Skin epidermis (tissue), 12 donors: Measurements from ENCODE around the gene HSD3B2.
"Not testable (repeated sequence)": the region's sequence is repeated elsewhere in the genome, so short reads cannot be mapped to it uniquely, and the experiment has no call there.

Experiments used
- H3K27ac ChIP-seq, 21 experiments: fragments of 200-600 bp; sonication (generic) in 11 of 21; one replicate each; pipeline ENCODE4 v1.5.0; 2020; ENCODE audit warnings: mild to moderate bottlenecking in 3 of 21, inconsistent platforms in 2 of 21, moderate library complexity in 2 of 21
- H3K4me3 ChIP-seq, 7 experiments: fragments of 200-600 bp; sonication (generic) in 2 of 7; one replicate each; pipeline ENCODE4 v1.5.0; 2020; ENCODE audit warnings: inconsistent platforms in 2 of 7, mild to moderate bottlenecking in 2 of 7, moderate library complexity in 1 of 7

HSD3B2 gene

GRCh38 chr1:119414950-119415349 is at the start of gene HSD3B2:
TSS of gene HSD3B2 (plus strand) at chr1:119415150. CDS start at chr1:119415420, 270 bp downstream.
- Histone ChIP-seq H3K4me3 (no peak within 1 kb of the TSS), H3K27ac (no peak within 1 kb of the TSS)

GRCh38 chr1:119366424-119366823 is 48.5 kb upstream of the HSD3B2 start:
- no peak overlapping the region for H3K4me3 ChIP-seq
- no peak overlapping the region for H3K27ac ChIP-seq

GRCh38 chr1:119367432-119368124 is 47.4 kb upstream of the HSD3B2 start:
- no peak overlapping the region for H3K4me3 ChIP-seq

GRCh38 chr1:119368554-119368953 is 46.4 kb upstream of the HSD3B2 start, which contains the start of gene HAO2:
TSS of gene HAO2 (plus strand) at chr1:119368785. CDS start at chr1:119381086, 12,301 bp downstream.
- H3K4me3 ChIP-seq, result no peak within 1 kb of the TSS
- H3K27ac ChIP-seq, result no peak within 1 kb of the TSS

More at GRCh38 chr1:119367432-119368124, 47.4 kb upstream of the HSD3B2 start:
- H3K27ac ChIP-seq, result no peak overlapping the region

GRCh38 chr1:119370748-119371147 is 44.2 kb upstream of the HSD3B2 start:
- Histone ChIP-seq H3K4me3 (no peak overlapping the region), H3K27ac (no peak overlapping the region)

- Histone ChIP-seq H3K4me3 (no peak overlapping the region), H3K27ac (no peak overlapping the region)
Measured at GRCh38 chr1:119371815-119372214, 43.1 kb upstream of the HSD3B2 start.

GRCh38 chr1:119372503-119373086 is 42.4 kb upstream of the HSD3B2 start:
- no peak overlapping the region for H3K4me3 ChIP-seq

GRCh38 chr1:119373465-119373864 is 41.5 kb upstream of the HSD3B2 start:
- H3K4me3 ChIP-seq, result no peak overlapping the region
- peak overlapping the region in 1 of 21 experiments; percentile 3 for H3K27ac ChIP-seq

More at GRCh38 chr1:119372503-119373086, 42.4 kb upstream of the HSD3B2 start:
- H3K27ac ChIP-seq, result no peak overlapping the region

GRCh38 chr1:119374208-119374874 is 40.6 kb upstream of the HSD3B2 start:
- Histone ChIP-seq H3K27ac (peak overlapping the region in 1 of 21 experiments; percentile 3), H3K4me3 (no peak overlapping the region)

- Histone ChIP-seq H3K27ac (no peak overlapping the region), H3K4me3 (no peak overlapping the region)
Measured at GRCh38 chr1:119375366-119375765, 39.6 kb upstream of the HSD3B2 start.

GRCh38 chr1:119376594-119376993 is 38.4 kb upstream of the HSD3B2 start:
- H3K27ac ChIP-seq, result no peak overlapping the region
- no peak overlapping the region for H3K4me3 ChIP-seq

GRCh38 chr1:119377594-119377993 is 37.4 kb upstream of the HSD3B2 start:
- not testable (repeated sequence) for H3K4me3 ChIP-seq, H3K27ac ChIP-seq

- Histone ChIP-seq H3K27ac (no peak overlapping the region), H3K4me3 (no peak overlapping the region)
Measured at GRCh38 chr1:119379117-119379516, 35.8 kb upstream of the HSD3B2 start.

- H3K27ac ChIP-seq, result no peak overlapping the region
- no peak overlapping the region for H3K4me3 ChIP-seq
Measured at GRCh38 chr1:119380304-119380703, 34.6 kb upstream of the HSD3B2 start.

- H3K4me3 ChIP-seq, result no peak overlapping the region
- no peak overlapping the region for H3K27ac ChIP-seq
Measured at GRCh38 chr1:119380983-119381662, 33.8 kb upstream of the HSD3B2 start.

GRCh38 chr1:119384591-119384990 is 30.4 kb upstream of the HSD3B2 start:
- H3K27ac ChIP-seq, result no peak overlapping the region
- no peak overlapping the region for H3K4me3 ChIP-seq

- no peak overlapping the region for H3K4me3 ChIP-seq
- no peak overlapping the region for H3K27ac ChIP-seq
Measured at GRCh38 chr1:119385650-119386049, 29.3 kb upstream of the HSD3B2 start.

- H3K27ac ChIP-seq, result no peak overlapping the region
- H3K4me3 ChIP-seq, result no peak overlapping the region
Measured at GRCh38 chr1:119387858-119388257, 27.1 kb upstream of the HSD3B2 start.

GRCh38 chr1:119388450-119388849 is 26.5 kb upstream of the HSD3B2 start:
- Histone ChIP-seq H3K27ac (no peak overlapping the region), H3K4me3 (no peak overlapping the region)

GRCh38 chr1:119390526-119390925 is 24.4 kb upstream of the HSD3B2 start:
- no peak overlapping the region for H3K27ac ChIP-seq

More at GRCh38 chr1:119390526-119390925, 24.4 kb upstream of the HSD3B2 start:
- no peak overlapping the region for H3K4me3 ChIP-seq
